Measurements from ENCODE around the gene RHOBTB1. TPM values are rescaled to one million over a fixed set of nuclear protein-coding genes. Genes with fewer than 3 reads are reported as not detected.

Gene RHOBTB1
- total and polyA plus RNA-seq, 2 experiments from 2014 or later: 4.6 to 13.2 TPM

GRCh38 chr10:60958892-60959601, 15.1 kb upstream of the RHOBTB1 start:
- Mint-ChIP-seq H3K9me3 (no peaks in the 10 kb centered on the region), H3K27me3 (ENCODE audit: insufficient read depth, low read depth, poor library complexity) (no peaks in the 10 kb centered on the region), H3K4me3 (no peak overlapping the region), H3K27ac (no peak overlapping the region), H3K36me3 (ENCODE audit: low read depth) (no peaks in the 10 kb centered on the region), H3K4me1 (peaks cover 13% of the 10 kb centered on the region; the same call in 2 of the 3 replicates)
- Histone ChIP-seq H3F3A (replicated peaks; ENCODE audit: low read depth) (no peaks in the 10 kb centered on the region), H3K9me2 (ENCODE audit: insufficient read depth) (no peaks in the 10 kb centered on the region), H3K4me3 (no peak overlapping the region), H3K4me2 (no peak overlapping the region), H2AFZ (no peak overlapping the region), H3K27me3 (ENCODE audit: insufficient read depth) (no peaks in the 10 kb centered on the region), H3K36me3 (ENCODE audit: insufficient read depth) (no peaks in the 10 kb centered on the region), H3K27ac (ENCODE audit: low read depth) (no peak overlapping the region), H4K20me1 (replicated peaks; ENCODE audit: insufficient read depth) (no peaks in the 10 kb centered on the region), H3K79me2 (replicated peaks; ENCODE audit: insufficient read depth) (no peaks in the 10 kb centered on the region), H3K4me1 (ENCODE audit: insufficient read depth) (peaks cover 11% of the 10 kb centered on the region)
- TF ChIP-seq REST (IDR thresholded peaks at IDR 0.05; ENCODE audit: unreplicated experiment) (no peak), STAT1 (IDR thresholded peaks at IDR 0.05; ENCODE audit: unreplicated experiment) (no peak), NANOG (IDR thresholded peaks at IDR 0.05; ENCODE audit: borderline replicate concordance) (no peak), POLR2AphosphoS5 (IDR thresholded peaks at IDR 0.05; ENCODE audit: low read depth) (no peak), ZNF462 (CRISPR knock-in tag; IDR thresholded peaks at IDR 0.05) (no peak), CTCF (conservative IDR thresholded peaks at IDR 0.05; ENCODE audit: low read depth in 2 of 2) (no peak), CREB1 (CRISPR knock-in tag; IDR thresholded peaks at IDR 0.05; ENCODE audit: low read depth) (no peak), ZNF114 (CRISPR knock-in tag; IDR thresholded peaks at IDR 0.05) (no peak), ZNF331 (CRISPR knock-in tag; IDR thresholded peaks at IDR 0.05; ENCODE audit: low read depth) (no peak), ETS1 (IDR thresholded peaks at IDR 0.05) (no peak), JUNB (IDR thresholded peaks at IDR 0.05; ENCODE audit: unreplicated experiment) (no peak), EZH2 (IDR thresholded peaks at IDR 0.05; ENCODE audit: low read depth, unreplicated experiment) (no peak)
- no peak for DNase-seq (ENCODE audit: low spot score)
- no peak for ATAC-seq

Measured in GM23338 (cell line).